ENCODE results near the gene GPR37L1.

Gene GPR37L1

GRCh38 chr1:202105571-202106339 is 17.0 kb upstream of the GPR37L1 start:
- H3K27me3 ChIP-seq (ENCODE audit: insufficient read depth, poor library complexity, severe bottlenecking) = no peaks in the 10 kb centered on the region
- H3K27ac ChIP-seq (replicated peaks) = no peak overlapping the region
- DNase-seq (ENCODE audit: low read depth in 1 of 2, low spot score in 1 of 2) = no peak
- TF ChIP-seq CTCF (IDR thresholded peaks at IDR 0.05; ENCODE audit: insufficient read depth, low read length) (no peak), GABPA (IDR thresholded peaks at IDR 0.05; ENCODE audit: low read depth) (no peak), REST (IDR thresholded peaks at IDR 0.05; ENCODE audit: insufficient replicate concordance, low read depth) (no peak), SPI1 (IDR thresholded peaks at IDR 0.05; ENCODE audit: borderline replicate concordance, low read depth) (no peak), POLR2AphosphoS5 (IDR thresholded peaks at IDR 0.05; ENCODE audit: low read depth) (no peak)
- H3K4me3 ChIP-seq (replicated peaks; ENCODE audit: insufficient read depth, low read length) = no peak overlapping the region

- Histone ChIP-seq H3K4me3 (replicated peaks; ENCODE audit: insufficient read depth, low read length) (no peak overlapping the region), H3K27ac (replicated peaks) (no peak overlapping the region), H3K27me3 (ENCODE audit: insufficient read depth, poor library complexity, severe bottlenecking) (no peaks in the 10 kb centered on the region)
- DNase-seq (ENCODE audit: low read depth in 1 of 2, low spot score in 1 of 2) = no peak
- TF ChIP-seq GABPA (IDR thresholded peaks at IDR 0.05; ENCODE audit: low read depth) (no peak), CTCF (IDR thresholded peaks at IDR 0.05; ENCODE audit: insufficient read depth, low read length) (no peak), REST (IDR thresholded peaks at IDR 0.05; ENCODE audit: insufficient replicate concordance, low read depth) (no peak)
These were observed 16.1 kb upstream of the GPR37L1 start for GRCh38 chr1:202106340-202107254.

- no peak overlapping the region for H3K4me3 ChIP-seq (replicated peaks; ENCODE audit: insufficient read depth, low read length)
- no peak for DNase-seq (ENCODE audit: low read depth in 1 of 2, low spot score in 1 of 2)
- no peaks in the 10 kb centered on the region for H3K27me3 ChIP-seq (ENCODE audit: insufficient read depth, poor library complexity, severe bottlenecking)
- H3K27ac ChIP-seq (replicated peaks) = no peak overlapping the region
- TF ChIP-seq REST (IDR thresholded peaks at IDR 0.05; ENCODE audit: insufficient replicate concordance, low read depth) (no peak), GABPA (IDR thresholded peaks at IDR 0.05; ENCODE audit: low read depth) (no peak)
These were observed 15.4 kb upstream of the GPR37L1 start for GRCh38 chr1:202107321-202107761.
